Breast epithelium (tissue), 4 donors: Measurements from ENCODE around the gene SMAD9. TPM values are rescaled to one million over a fixed set of nuclear protein-coding genes. Genes with fewer than 3 reads are reported as not detected.

Experiments used
- DNase-seq, 2 donors: peaks; one replicate each; pipeline ENCODE4 v3.0.0-alpha.2; 2019; ENCODE audit warnings: low spot score in 2 of 2
- H3K27ac ChIP-seq, 2 donors: fragments of 200-600 bp; sonication (generic) in 1 of 2; one replicate each; pipeline ENCODE4 v1.5.1; 2016 to 2019; ENCODE audit warnings: mild to moderate bottlenecking in 1 of 2
- H3K27me3 ChIP-seq, 2 donors: fragments of 200-600 bp; sonication (generic) in 1 of 2; one replicate each; pipeline versions ENCODE4 v1.5.1 to v1.6.0; 2017 to 2019; ENCODE audit warnings: control low read depth in 1 of 2, mild to moderate bottlenecking in 1 of 2
- H3K36me3 ChIP-seq: fragments of 200-600 bp; one replicate; pipeline ENCODE4 v1.5.1; 2019
- H3K4me1 ChIP-seq, 2 donors: fragments of 200-600 bp; sonication (generic); one replicate each; pipeline ENCODE4 v1.5.1; 2016 to 2019; ENCODE audit warnings: control low read depth in 1 of 2
- H3K4me3 ChIP-seq, 3 donors: fragments of 200-600 bp; sonication (generic); 1 replicate in 2 of 3; 2 replicates in 1 of 3; pipeline ENCODE4 v1.5.1; 2016 to 2019; ENCODE audit warnings: mild to moderate bottlenecking in 3 of 3, moderate library complexity in 2 of 3
- H3K9me3 ChIP-seq, 2 donors: fragments of 200-600 bp; sonication (generic) in 1 of 2; one replicate each; pipeline ENCODE4 v1.5.1; 2016 to 2019; ENCODE audit warnings: control low read depth in 1 of 2
- POLR2A ChIP-seq: fragments of 450-650 bp; IDR thresholded peaks from one replicate; pipeline ENCODE4 v1.6.1; 2016; ENCODE audit warnings: antibody characterized with exemption, mild to moderate bottlenecking, moderate library complexity
- POLR2AphosphoS5 ChIP-seq, 3 donors: sonication (generic); formaldehyde crosslinking; IDR thresholded peaks; one replicate each; pipeline ENCODE4 v1.6.1; 2017; ENCODE audit warnings: antibody characterized with exemption in 3 of 3
- intact Hi-C: fragments of 100-400 bp; cut with DNase I; formaldehyde crosslinking; loops from one replicate; pipeline ENCODE4 v1.15.1; 2023; ENCODE audit warnings: low total_unique reads
- total RNA-seq, 3 donors: library from RNA; depleted of rRNA; stranded (reverse); fragments of >200 nt; gene quantifications; one replicate each; pipeline ENCODE4 v1.1.0, GENCODE V29; 2016
- TF ChIP-seq, protein P1 (sequence below), 3 donors: fragments of 450-650 bp; IDR thresholded peaks; one replicate each; pipeline ENCODE4 v1.5.1; 2016 to 2017; ENCODE audit warnings: antibody characterized with exemption in 3 of 3, mild to moderate bottlenecking in 3 of 3, moderate library complexity in 3 of 3

Gene SMAD9
- total RNA-seq, 3 donors from 2014 or later = 5.3 to 7.5 (median 5.9) TPM

DNA sequence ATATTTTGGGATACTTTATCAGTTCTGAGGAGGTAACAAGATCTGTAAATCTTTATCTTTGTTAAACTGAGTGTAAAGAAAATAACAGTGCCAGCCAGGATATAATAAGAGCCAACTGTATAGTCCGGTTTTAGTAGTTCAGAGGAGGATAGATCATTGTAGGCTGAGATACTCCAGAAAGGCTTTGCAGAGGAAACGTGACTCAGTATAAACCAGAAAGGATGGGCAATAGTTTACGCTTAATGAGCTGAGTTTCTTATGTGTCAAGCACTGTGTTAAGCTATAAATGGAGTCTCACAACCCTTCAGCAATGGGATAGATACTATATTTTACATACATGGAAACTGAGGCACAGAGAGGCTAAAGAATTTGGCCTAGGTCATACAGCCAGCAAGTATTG, 97.3 kb downstream of the SMAD9 start:
- Histone ChIP-seq H3K27ac (no peak overlapping the region), H3K36me3 (no peaks in the 10 kb centered on the region), H3K4me1 (peaks cover 0 to 10% of the 10 kb centered on the region in 2 donors), H3K4me3 (no peak overlapping the region), H3K9me3 (no peaks in the 10 kb centered on the region), H3K27me3 (no peaks in the 10 kb centered on the region)
- no peak for TF ChIP-seq POLR2A
- TF ChIP-seq, protein P1, sequence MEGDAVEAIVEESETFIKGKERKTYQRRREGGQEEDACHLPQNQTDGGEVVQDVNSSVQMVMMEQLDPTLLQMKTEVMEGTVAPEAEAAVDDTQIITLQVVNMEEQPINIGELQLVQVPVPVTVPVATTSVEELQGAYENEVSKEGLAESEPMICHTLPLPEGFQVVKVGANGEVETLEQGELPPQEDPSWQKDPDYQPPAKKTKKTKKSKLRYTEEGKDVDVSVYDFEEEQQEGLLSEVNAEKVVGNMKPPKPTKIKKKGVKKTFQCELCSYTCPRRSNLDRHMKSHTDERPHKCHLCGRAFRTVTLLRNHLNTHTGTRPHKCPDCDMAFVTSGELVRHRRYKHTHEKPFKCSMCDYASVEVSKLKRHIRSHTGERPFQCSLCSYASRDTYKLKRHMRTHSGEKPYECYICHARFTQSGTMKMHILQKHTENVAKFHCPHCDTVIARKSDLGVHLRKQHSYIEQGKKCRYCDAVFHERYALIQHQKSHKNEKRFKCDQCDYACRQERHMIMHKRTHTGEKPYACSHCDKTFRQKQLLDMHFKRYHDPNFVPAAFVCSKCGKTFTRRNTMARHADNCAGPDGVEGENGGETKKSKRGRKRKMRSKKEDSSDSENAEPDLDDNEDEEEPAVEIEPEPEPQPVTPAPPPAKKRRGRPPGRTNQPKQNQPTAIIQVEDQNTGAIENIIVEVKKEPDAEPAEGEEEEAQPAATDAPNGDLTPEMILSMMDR (IDR thresholded peaks at IDR 0.05) = no peak
- no peak for TF ChIP-seq POLR2AphosphoS5 (IDR thresholded peaks at IDR 0.05)
- DNase-seq = no peak
- intact Hi-C loops = no loop called here

DNA sequence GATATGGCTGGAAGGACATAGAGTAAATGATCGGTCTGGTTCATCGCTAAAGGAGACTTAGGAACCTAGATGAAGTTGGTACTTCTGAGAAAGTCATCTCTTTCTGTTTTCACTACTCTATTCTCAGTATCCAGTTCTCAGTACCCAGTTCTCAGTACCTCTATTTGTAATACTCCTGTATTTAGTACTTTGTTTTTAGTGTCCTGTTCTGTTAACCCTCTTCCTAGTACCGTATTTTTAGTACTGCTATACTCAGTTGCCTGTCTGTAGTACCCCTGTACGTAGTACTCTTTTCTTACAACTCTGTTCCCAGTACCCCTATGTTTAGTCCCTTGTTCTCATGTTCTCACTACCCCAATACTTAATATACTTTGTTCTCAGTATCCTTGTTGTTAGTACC, 99.8 kb downstream of the SMAD9 start:
- intact Hi-C loops = no loop called here
- H3K27ac ChIP-seq = no peak overlapping the region
- no peak for DNase-seq
- H3K9me3 ChIP-seq = no peaks in the 10 kb centered on the region
- no peaks in the 10 kb centered on the region for H3K36me3 ChIP-seq
- H3K4me3 ChIP-seq = peak overlapping the region; percentile 73 to 87 (median 80)
- peaks cover 0 to 10% of the 10 kb centered on the region in 2 donors for H3K4me1 ChIP-seq
- no peak for TF ChIP-seq POLR2AphosphoS5 (IDR thresholded peaks at IDR 0.05)
- TF ChIP-seq, protein P1 (IDR thresholded peaks at IDR 0.05) = no peak
- TF ChIP-seq POLR2A = no peak
- H3K27me3 ChIP-seq = no peaks in the 10 kb centered on the region

DNA sequence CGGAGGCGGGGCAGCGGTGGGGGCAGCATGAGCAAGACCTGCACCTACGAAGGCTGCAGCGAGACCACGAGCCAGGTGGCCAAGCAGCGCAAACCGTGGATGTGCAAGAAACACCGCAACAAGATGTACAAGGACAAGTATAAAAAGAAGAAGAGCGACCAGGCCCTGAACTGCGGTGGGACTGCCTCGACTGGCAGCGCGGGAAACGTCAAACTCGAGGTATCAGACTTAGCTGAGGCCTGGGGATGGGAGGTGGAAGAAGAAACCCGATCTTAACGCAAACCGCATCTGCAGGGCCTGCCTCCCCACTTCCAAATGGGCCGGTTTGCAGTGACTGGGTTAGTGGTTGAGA, 100.3 kb downstream of the SMAD9 start:
- intact Hi-C loops = loop anchor here (5.0 kb wide), 1 partner anchor 492 kb away; no protein-coding TSS in a partner anchor
- no peaks in the 10 kb centered on the region for H3K27me3 ChIP-seq

DNA sequence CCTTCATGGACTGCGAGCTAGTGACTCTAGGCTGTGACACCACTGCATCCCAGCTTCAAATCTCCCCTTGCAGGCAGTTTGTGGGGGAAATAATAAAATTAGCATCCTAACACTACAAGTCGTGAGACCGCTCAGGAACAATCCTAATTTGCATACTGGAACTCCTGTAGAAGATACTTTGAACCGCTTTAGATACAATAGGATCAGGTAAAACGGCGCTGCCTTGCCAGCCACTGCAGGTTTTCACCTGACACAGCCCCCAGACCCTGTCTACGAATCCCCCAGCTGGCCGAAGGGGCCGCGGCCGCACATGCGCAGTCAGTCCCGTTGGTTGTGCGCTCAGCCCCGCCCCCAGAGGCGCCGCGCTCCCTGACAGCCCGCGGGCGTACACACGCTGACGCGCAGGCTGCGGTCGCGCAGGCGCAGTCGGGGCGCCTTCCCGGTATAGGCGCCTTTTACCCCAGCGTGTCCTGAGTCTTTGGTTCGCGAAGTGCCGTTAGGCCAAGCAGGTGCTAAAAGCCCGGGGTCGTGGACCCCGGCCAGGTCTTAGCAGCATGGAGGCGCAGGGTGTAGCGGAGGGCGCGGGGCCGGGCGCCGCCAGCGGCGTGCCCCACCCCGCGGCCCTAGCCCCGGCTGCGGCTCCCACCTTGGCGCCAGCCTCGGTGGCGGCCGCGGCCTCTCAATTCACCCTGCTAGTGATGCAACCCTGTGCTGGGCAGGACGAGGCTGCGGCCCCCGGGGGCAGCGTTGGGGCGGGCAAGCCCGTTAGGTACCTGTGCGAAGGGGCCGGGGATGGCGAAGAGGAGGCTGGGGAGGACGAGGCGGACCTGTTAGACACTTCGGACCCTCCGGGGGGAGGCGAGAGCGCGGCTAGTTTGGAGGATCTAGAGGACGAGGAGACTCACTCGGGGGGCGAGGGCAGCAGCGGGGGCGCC, 101.0 kb downstream of the SMAD9 start, which contains the start of gene RFXAP:
Gene RFXAP (plus strand): TSS at position 419 of the 935 bp plus-strand sequence. CDS start 136 bp downstream, at position 555.
- intact Hi-C loops = loop anchor here (5.0 kb wide), 1 partner anchor 492 kb away; no protein-coding TSS in a partner anchor

More for the DNA sequence above, 100.3 kb downstream of the SMAD9 start:
- Histone ChIP-seq H3K9me3 (no peaks in the 10 kb centered on the region), H3K4me1 (peaks cover 0 to 10% of the 10 kb centered on the region in 2 donors), H3K36me3 (no peaks in the 10 kb centered on the region), H3K27ac (peak overlapping the region in 1 of 2 donors; percentile 70), H3K4me3 (peak overlapping the region; percentile 73 to 87 (median 80))
- TF ChIP-seq POLR2A (no peak), POLR2AphosphoS5 (IDR thresholded peaks at IDR 0.05) (no peak)
- TF ChIP-seq, protein P1 (IDR thresholded peaks at IDR 0.05) = no peak
- DNase-seq = no peak

DNA sequence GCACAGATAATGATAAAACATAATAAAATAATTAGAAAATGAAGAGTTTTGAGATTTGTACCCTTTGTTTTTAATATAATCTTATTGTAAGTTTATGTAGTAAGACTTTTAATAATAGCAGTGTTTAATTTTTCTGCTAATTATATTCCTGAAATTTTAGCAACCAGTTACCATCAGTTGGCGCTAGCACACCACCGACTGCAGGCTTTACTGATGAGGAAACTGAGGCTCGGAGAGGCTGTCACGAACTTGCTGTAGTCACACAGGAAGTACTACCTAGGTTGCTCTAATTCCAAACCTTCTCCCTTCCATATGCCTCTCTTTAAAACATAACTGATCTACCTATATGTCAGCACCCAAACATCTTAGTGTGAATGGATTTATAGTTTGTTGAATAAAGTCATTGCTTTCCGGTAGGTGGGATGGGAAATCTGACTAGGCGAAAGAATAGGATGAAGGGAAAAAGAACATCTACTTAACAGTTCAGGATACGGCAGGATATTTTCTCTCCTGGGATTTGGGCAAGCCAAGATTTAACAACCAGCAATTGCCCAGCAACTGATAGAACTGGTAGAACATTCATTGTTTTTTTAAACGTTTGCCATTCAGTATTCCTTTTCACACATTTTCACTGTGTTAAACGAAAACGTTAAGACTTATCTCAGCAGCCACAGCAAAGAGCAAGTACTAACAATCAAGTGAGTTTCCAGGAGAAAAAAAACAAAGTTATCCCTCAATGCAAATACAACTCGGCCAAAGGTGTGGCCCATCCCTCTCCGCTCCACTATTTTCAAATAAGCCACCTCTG, 101.8 kb downstream of the SMAD9 start:
- TF ChIP-seq, protein P1 (IDR thresholded peaks at IDR 0.05) = no peak
- no peak for TF ChIP-seq POLR2AphosphoS5 (IDR thresholded peaks at IDR 0.05)
- TF ChIP-seq POLR2A = no peak
- H3K9me3 ChIP-seq = no peaks in the 10 kb centered on the region
- H3K27ac ChIP-seq = peak overlapping the region; percentile 41 to 70
- no peaks in the 10 kb centered on the region for H3K36me3 ChIP-seq
- peaks cover 0 to 10% of the 10 kb centered on the region in 2 donors for H3K4me1 ChIP-seq
- DNase-seq = no peak
- H3K4me3 ChIP-seq = peak overlapping the region; percentile 73 to 87 (median 80)
- no peaks in the 10 kb centered on the region for H3K27me3 ChIP-seq
- intact Hi-C loops = loop anchor here (5.0 kb wide), 1 partner anchor 491 kb away; no protein-coding TSS in a partner anchor

More for the DNA sequence above, 101.0 kb downstream of the SMAD9 start, which contains the start of gene RFXAP:
- peak within 1 kb of the TSS; percentile 41 to 70 for H3K27ac ChIP-seq
- peaks cover 0 to 10% of the 10 kb centered on the region in 2 donors for H3K4me1 ChIP-seq
- H3K4me3 ChIP-seq = peak within 1 kb of the TSS; percentile 73 to 87 (median 80)
- no peaks in the 10 kb centered on the region for H3K9me3 ChIP-seq
- H3K27me3 ChIP-seq = no peaks in the 10 kb centered on the region
- H3K36me3 ChIP-seq = no peaks in the 10 kb centered on the region
- peak; percentile 29 for TF ChIP-seq POLR2A
- no peak for TF ChIP-seq POLR2AphosphoS5 (IDR thresholded peaks at IDR 0.05)
- peak; percentile 66 to 70 for DNase-seq
